Calu3 (cell line): ENCODE data around the gene SBDS. TPM values are rescaled to one million over a fixed set of nuclear protein-coding genes. Genes with fewer than 3 reads are reported as not detected.

Experiments used
- BruUV-seq: library from RNA; stranded (reverse); fragments of 400-500 nt; replicated peaks from 2 replicates; lab custom pipeline; 2021; lab: Mats Ljungman, UMichigan
- CTCF ChIA-PET: fragments of 300-600 bp; sonication (Branson Sonifier 250); formaldehyde crosslinking; loops from one replicate; lab custom pipeline; 2022; ENCODE audit warnings: antibody characterized with exemption; lab: Charles Lee
- DNase-seq: peaks from one replicate; pipeline ENCODE4 v3.0.0; 2022
- H3K27ac Mint-ChIP-seq: one replicate; pipeline ENCODE4 v1.8.0; 2022; ENCODE audit warnings: mixed read lengths; ENCODE audit not compliant: unreplicated experiment
- H3K27me3 Mint-ChIP-seq: one replicate; pipeline ENCODE4 v1.8.0; 2022; ENCODE audit warnings: mixed read lengths; ENCODE audit not compliant: unreplicated experiment
- H3K36me3 Mint-ChIP-seq: one replicate; pipeline ENCODE4 v1.8.0; 2022; ENCODE audit warnings: mild to moderate bottlenecking, moderate library complexity, mixed read lengths; ENCODE audit not compliant: insufficient read depth, unreplicated experiment
- H3K4me1 Mint-ChIP-seq: one replicate; pipeline ENCODE4 v1.8.0; 2022; ENCODE audit warnings: mild to moderate bottlenecking, low read depth, mixed read lengths; ENCODE audit not compliant: unreplicated experiment
- H3K4me3 Mint-ChIP-seq: one replicate; pipeline ENCODE4 v1.8.0; 2022; ENCODE audit warnings: mild to moderate bottlenecking, low read depth, moderate library complexity, mixed read lengths; ENCODE audit not compliant: unreplicated experiment
- H3K9me3 Mint-ChIP-seq: one replicate; pipeline ENCODE4 v1.8.0; 2022; ENCODE audit warnings: low read depth, mixed read lengths; ENCODE audit not compliant: unreplicated experiment
- CTCF ChIP-seq: fragments of 200-600 bp; IDR thresholded peaks from one replicate; pipeline ENCODE4 v1.8.0; 2022; ENCODE audit warnings: antibody characterized with exemption; ENCODE audit not compliant: unreplicated experiment
- intact Hi-C: fragments of 100-400 bp; cut with micrococcal nuclease; formaldehyde crosslinking; loops from one replicate; pipeline ENCODE4 v1.10.0; 2022; ENCODE audit not compliant: unreplicated experiment
- total RNA-seq: library from RNA; stranded (reverse); gene quantifications from 2 replicates; pipeline ENCODE4 v1.2.3, GENCODE V29; 2022

SBDS gene
- total RNA-seq, 1 experiment from 2014 or later: 54.6 TPM

- no peak for TF ChIP-seq CTCF
- H3K27me3 Mint-ChIP-seq: no peaks in the 10 kb centered on the region
- intact Hi-C loops: no loop called here
- peak overlapping the region; percentile 64 for H3K27ac Mint-ChIP-seq
- BruUV-seq: no TSS peak
- H3K4me1 Mint-ChIP-seq: peaks cover 26% of the 10 kb centered on the region
- peaks cover 25% of the 10 kb centered on the region for H3K36me3 Mint-ChIP-seq
- H3K9me3 Mint-ChIP-seq: no peaks in the 10 kb centered on the region
- peak; percentile 61 for DNase-seq
- no peak overlapping the region for H3K4me3 Mint-ChIP-seq
- CTCF ChIA-PET: no interaction called here
Observed at GRCh38 chr7:66958538-66959350, 36.6 kb downstream of the SBDS start.

GRCh38 chr7:66957595-66958290 is 37.6 kb downstream of the SBDS start:
- no peak for DNase-seq
- no TSS peak for BruUV-seq
- H3K27me3 Mint-ChIP-seq: no peaks in the 10 kb centered on the region
- peaks cover 28% of the 10 kb centered on the region for H3K36me3 Mint-ChIP-seq
- intact Hi-C loops: no loop called here
- H3K4me1 Mint-ChIP-seq: peaks cover 31% of the 10 kb centered on the region
- CTCF ChIA-PET: no interaction called here
- H3K9me3 Mint-ChIP-seq: no peaks in the 10 kb centered on the region
- H3K4me3 Mint-ChIP-seq: no peak overlapping the region
- H3K27ac Mint-ChIP-seq: no peak overlapping the region
- TF ChIP-seq CTCF: no peak

- peak overlapping the region; percentile 16 for H3K4me3 Mint-ChIP-seq
- H3K9me3 Mint-ChIP-seq: no peaks in the 10 kb centered on the region
- CTCF ChIA-PET: no interaction called here
- peaks cover 34% of the 10 kb centered on the region for H3K36me3 Mint-ChIP-seq
- H3K27me3 Mint-ChIP-seq: no peaks in the 10 kb centered on the region
- H3K27ac Mint-ChIP-seq: peak overlapping the region; percentile 74
- no peak for DNase-seq
- intact Hi-C loops: no loop called here
- no peak for TF ChIP-seq CTCF
- no TSS peak for BruUV-seq
- peaks cover 23% of the 10 kb centered on the region for H3K4me1 Mint-ChIP-seq
Observed at GRCh38 chr7:66953044-66953427, 42.4 kb downstream of the SBDS start.

GRCh38 chr7:66952343-66953043 is 42.9 kb downstream of the SBDS start:
- DNase-seq: peak; percentile 60
- CTCF ChIA-PET: interaction anchor here (0.6 kb wide), 1 partner anchor 37 kb away, joined by 4 read pairs; no protein-coding TSS in a partner anchor
- TF ChIP-seq CTCF: no peak
- H3K36me3 Mint-ChIP-seq: peaks cover 32% of the 10 kb centered on the region
- H3K4me1 Mint-ChIP-seq: peaks cover 18% of the 10 kb centered on the region
- H3K9me3 Mint-ChIP-seq: no peaks in the 10 kb centered on the region
- H3K27me3 Mint-ChIP-seq: no peaks in the 10 kb centered on the region
- H3K27ac Mint-ChIP-seq: peak overlapping the region; percentile 74
- peak overlapping the region; percentile 16 for H3K4me3 Mint-ChIP-seq
- intact Hi-C loops: no loop called here
- BruUV-seq: no TSS peak
